GM12878 (cell line): ENCODE measurements around the gene MBNL1. TPM values are rescaled to one million over a fixed set of nuclear protein-coding genes. Genes with fewer than 3 reads are reported as not detected.

Experiments
- ATAC-seq: fragments of 200-7000 bp; cut with Tn5 transposase; 3 replicates; pipeline ENCODE4 v1.9.1; 2020; ENCODE audit warnings: mild to moderate bottlenecking, moderate library complexity
- BruUV-seq: library from RNA; stranded (reverse); fragments of 400-500 nt; replicated peaks from 2 replicates; lab custom pipeline; 2021; lab: Mats Ljungman, UMichigan
- CTCF ChIA-PET: fragments of 300-600 bp; sonication (Branson Sonifier 250); formaldehyde crosslinking; extraction: SDS; loops from one replicate; lab custom pipeline; 2021; ENCODE audit warnings: inconsistent platforms; lab: Yijun Ruan, JAX
- POLR2A ChIA-PET: fragments of 350-600 bp; formaldehyde crosslinking; extraction: SDS; loops from one replicate; lab custom pipeline; 2021; ENCODE audit warnings: inconsistent platforms; lab: Charles Lee
- RAD21 ChIA-PET: fragments of 300-600 bp; sonication (Branson Sonifier 250); formaldehyde crosslinking; loops from one replicate; lab custom pipeline; 2023; ENCODE audit warnings: antibody characterized with exemption; ENCODE audit not compliant: unreplicated experiment; lab: Charles Lee
- SMC1A ChIA-PET: fragments of 300-600 bp; sonication (Branson Sonifier 250); formaldehyde crosslinking; loops from one replicate; lab custom pipeline; 2023; ENCODE audit not compliant: unreplicated experiment, uncharacterized antibody; lab: Charles Lee
- DNase-seq: peaks from one replicate; pipeline ENCODE4 v3.0.0-alpha.2; 2011; ENCODE audit warnings: low read depth, low spot score
- FAIRE-seq: peaks from 3 replicates; lab custom pipeline; 2011; peaks lifted over from hg19 to GRCh38; lab: Jason Lieb, UNC
- H2AFZ ChIP-seq: 2 replicates; pipeline ENCODE4 v1.6.0; 2011; ENCODE audit warnings: low read depth, low read length, control low read depth; ENCODE audit not compliant: control insufficient read depth
- H3K27ac ChIP-seq: 2 replicates; pipeline ENCODE4 v1.5.1; 2011; ENCODE audit warnings: control low read depth; ENCODE audit not compliant: control insufficient read depth, insufficient read depth
- H3K27me3 ChIP-seq, 2 experiments: replicated peaks in 1 of 2; 2 replicates each; pipeline versions ENCODE4 v1.6.0 to v1.6.1; 2011; ENCODE audit warnings: low read length in 1 of 2; ENCODE audit not compliant: control insufficient read depth in 2 of 2, insufficient read depth in 2 of 2
- H3K36me3 ChIP-seq, 2 experiments: 2 replicates each; pipeline ENCODE4 v1.5.1; 2011; ENCODE audit warnings: low read length in 1 of 2; ENCODE audit not compliant: control insufficient read depth in 2 of 2, insufficient read depth in 2 of 2
- H3K4me1 ChIP-seq: 2 replicates; pipeline ENCODE4 v1.6.1; 2011; ENCODE audit warnings: mild to moderate bottlenecking, low read length, moderate library complexity, mixed read lengths; ENCODE audit not compliant: control insufficient read depth, insufficient read depth
- H3K4me2 ChIP-seq: 2 replicates; pipeline ENCODE4 v1.6.0; 2011; ENCODE audit warnings: control low read depth; ENCODE audit not compliant: control insufficient read depth, insufficient read depth
- H3K4me3 ChIP-seq: fragments of 200-600 bp; sonication (generic); 2 replicates; pipeline ENCODE4 v1.5.1; 2016
- H3K79me2 ChIP-seq: 2 replicates; pipeline ENCODE4 v1.6.0; 2011; ENCODE audit warnings: low read length; ENCODE audit not compliant: control insufficient read depth, insufficient read depth
- H3K9ac ChIP-seq: 2 replicates; pipeline ENCODE4 v1.8.0; 2011; ENCODE audit warnings: low read length, control low read depth, mixed read lengths; ENCODE audit not compliant: control insufficient read depth, insufficient read depth
- H3K9me3 ChIP-seq: replicated peaks from 3 replicates; pipeline ENCODE4 v1.5.1; 2011; ENCODE audit warnings: mild to moderate bottlenecking, low read length; ENCODE audit not compliant: control insufficient read depth, insufficient read depth
- H4K20me1 ChIP-seq: 2 replicates; pipeline ENCODE4 v1.6.0; 2011; ENCODE audit not compliant: control insufficient read depth, insufficient read depth
- ESRRA ChIP-seq: IDR thresholded peaks from 2 replicates; pipeline ENCODE4 v1.6.1; 2012; ENCODE audit warnings: mild to moderate bottlenecking, low read length, improper control_type of control experiment
- EZH2 ChIP-seq: IDR thresholded peaks from 2 replicates; pipeline ENCODE4 v1.6.1; 2012; ENCODE audit warnings: low read depth, mild to moderate bottlenecking, control low read depth, inconsistent platforms, low read length, borderline replicate concordance; ENCODE audit not compliant: control insufficient read depth
- HDAC6 ChIP-seq: fragments of 200-600 bp; sonication (generic); IDR thresholded peaks from one replicate; pipeline ENCODE4 v1.8.0; 2017; ENCODE audit warnings: antibody characterized with exemption; ENCODE audit not compliant: unreplicated experiment
- KLF5 ChIP-seq: fragments of 450-650 bp; IDR thresholded peaks from 2 replicates; pipeline ENCODE4 v1.6.1; 2014; ENCODE audit warnings: mild to moderate bottlenecking; ENCODE audit not compliant: partially characterized antibody
- NBN ChIP-seq: fragments of 450-650 bp; IDR thresholded peaks from 2 replicates; pipeline ENCODE4 v1.6.1; 2016
- SKIL ChIP-seq: fragments of 450-650 bp; IDR thresholded peaks from 2 replicates; pipeline ENCODE4 v1.6.1; 2017; ENCODE audit warnings: mild to moderate bottlenecking, low read depth, inconsistent platforms; ENCODE audit not compliant: poor library complexity, severe bottlenecking
- SMAD5 ChIP-seq: IDR thresholded peaks from 2 replicates; pipeline ENCODE4 v1.6.1; 2016; ENCODE audit warnings: antibody characterized with exemption, low read depth
- SPI1 ChIP-seq: IDR thresholded peaks from 2 replicates; pipeline ENCODE4 v1.6.1; 2011; ENCODE audit warnings: low read depth, mild to moderate bottlenecking, low read length, moderate library complexity, borderline replicate concordance; ENCODE audit not compliant: insufficient read depth
- ZZZ3 ChIP-seq: IDR thresholded peaks from 2 replicates; pipeline ENCODE4 v1.6.1; 2011; ENCODE audit warnings: low read depth; ENCODE audit not compliant: control insufficient read depth, insufficient read length
- WGBS: methylation state at CpG from one replicate; pipeline ENCODE4 v1.1.6; 2016; ENCODE audit warnings: low lambda C conversion rate; ENCODE audit not compliant: insufficient replicate concordance, insufficient coverage; ENCODE audit errors: missing lambda C conversion rate; 5-methylcytosine and 5-hydroxymethylcytosine counted together
- in situ Hi-C: fragments of 300-500 bp; cut with MboI; formaldehyde crosslinking; loops from 9 replicates; pipeline ENCODE4 v1.14.3; 2018; ENCODE audit warnings: mixed read lengths
- intact Hi-C: fragments of 100-400 bp; cut with micrococcal nuclease; formaldehyde crosslinking; loops from one replicate; pipeline ENCODE4 v1.14.2; 2022; ENCODE audit not compliant: unreplicated experiment
- polyA plus RNA-seq, 11 experiments: library from polyadenylated mRNA; depleted of rRNA in 4 of 11; unstranded in 6 of 11; stranded (reverse) in 5 of 11; fragments of >200 nt; fragmentation: Nextera tagmentation in 4 of 11; fragmentation: Illumina TruSeq in 1 of 11; extraction: Ambion mirVana in 4 of 11; extraction: Trizol in 1 of 11; gene quantifications; 1 replicate in 1 of 11; 2 replicates in 10 of 11; pipeline versions ENCODE4 v1.2.1 to v1.2.3, GENCODE V29; 2011 to 2016; ENCODE audit warnings: inconsistent platforms in 2 of 11, missing spikeins in 2 of 11, low read depth in 1 of 11
- total RNA-seq, 4 experiments: library from RNA; depleted of rRNA in 3 of 4; stranded (reverse); fragments of >200 nt in 3 of 4; fragmentation: Illumina TruSeq in 1 of 4; extraction: Trizol in 1 of 4; gene quantifications; 2 replicates each; pipeline versions ENCODE4 v1.2.1 to v1.2.3, GENCODE V29; 2013 to 2021
- TF ChIP-seq, protein P1 (sequence below): fragments of 150-350 bp; IDR thresholded peaks from 2 replicates; pipeline ENCODE4 v1.6.1; 2016; ENCODE audit warnings: low read depth, low read length

Gene MBNL1
- total and polyA plus RNA-seq, 10 of the 15 experiments (the other 5 are each of a cell fraction or from before 2014, with no cell fraction given): 59.6 to 337 (median 143) TPM

DNA sequence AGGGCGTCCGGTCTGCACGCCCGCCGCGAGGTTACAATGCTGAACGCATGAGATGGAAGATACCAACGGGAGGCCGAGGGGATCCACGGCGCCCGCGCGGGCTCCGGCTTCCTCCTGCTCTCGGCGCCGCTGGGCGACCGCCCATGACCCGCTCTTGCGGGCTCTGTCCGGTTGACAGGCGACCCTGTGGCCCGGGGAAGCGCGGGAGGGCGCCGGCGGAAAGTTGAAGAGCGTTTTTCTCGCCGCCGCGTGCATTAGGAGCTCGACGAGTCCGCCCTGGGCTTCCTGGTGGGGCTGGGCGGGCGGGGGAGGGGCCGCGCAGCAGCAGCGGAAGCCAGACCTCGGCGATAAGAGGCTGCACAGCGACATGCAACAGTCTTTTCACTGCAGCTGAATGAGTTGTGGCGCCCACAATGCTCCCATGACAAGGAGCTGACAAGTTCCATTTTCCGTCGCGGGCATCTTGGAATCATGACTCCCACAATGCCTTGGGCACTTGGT, at the start of gene MBNL1 (continued):
- TF ChIP-seq SMAD5: peak; percentile 81
- TF ChIP-seq KLF5: peak; percentile 97
- no peak for TF ChIP-seq SPI1
- TF ChIP-seq, protein P1, sequence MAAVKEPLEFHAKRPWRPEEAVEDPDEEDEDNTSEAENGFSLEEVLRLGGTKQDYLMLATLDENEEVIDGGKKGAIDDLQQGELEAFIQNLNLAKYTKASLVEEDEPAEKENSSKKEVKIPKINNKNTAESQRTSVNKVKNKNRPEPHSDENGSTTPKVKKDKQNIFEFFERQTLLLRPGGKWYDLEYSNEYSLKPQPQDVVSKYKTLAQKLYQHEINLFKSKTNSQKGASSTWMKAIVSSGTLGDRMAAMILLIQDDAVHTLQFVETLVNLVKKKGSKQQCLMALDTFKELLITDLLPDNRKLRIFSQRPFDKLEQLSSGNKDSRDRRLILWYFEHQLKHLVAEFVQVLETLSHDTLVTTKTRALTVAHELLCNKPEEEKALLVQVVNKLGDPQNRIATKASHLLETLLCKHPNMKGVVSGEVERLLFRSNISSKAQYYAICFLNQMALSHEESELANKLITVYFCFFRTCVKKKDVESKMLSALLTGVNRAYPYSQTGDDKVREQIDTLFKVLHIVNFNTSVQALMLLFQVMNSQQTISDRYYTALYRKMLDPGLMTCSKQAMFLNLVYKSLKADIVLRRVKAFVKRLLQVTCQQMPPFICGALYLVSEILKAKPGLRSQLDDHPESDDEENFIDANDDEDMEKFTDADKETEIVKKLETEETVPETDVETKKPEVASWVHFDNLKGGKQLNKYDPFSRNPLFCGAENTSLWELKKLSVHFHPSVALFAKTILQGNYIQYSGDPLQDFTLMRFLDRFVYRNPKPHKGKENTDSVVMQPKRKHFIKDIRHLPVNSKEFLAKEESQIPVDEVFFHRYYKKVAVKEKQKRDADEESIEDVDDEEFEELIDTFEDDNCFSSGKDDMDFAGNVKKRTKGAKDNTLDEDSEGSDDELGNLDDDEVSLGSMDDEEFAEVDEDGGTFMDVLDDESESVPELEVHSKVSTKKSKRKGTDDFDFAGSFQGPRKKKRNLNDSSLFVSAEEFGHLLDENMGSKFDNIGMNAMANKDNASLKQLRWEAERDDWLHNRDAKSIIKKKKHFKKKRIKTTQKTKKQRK: no peak
- TF ChIP-seq, all 136 proteins: peak for 33

DNA sequence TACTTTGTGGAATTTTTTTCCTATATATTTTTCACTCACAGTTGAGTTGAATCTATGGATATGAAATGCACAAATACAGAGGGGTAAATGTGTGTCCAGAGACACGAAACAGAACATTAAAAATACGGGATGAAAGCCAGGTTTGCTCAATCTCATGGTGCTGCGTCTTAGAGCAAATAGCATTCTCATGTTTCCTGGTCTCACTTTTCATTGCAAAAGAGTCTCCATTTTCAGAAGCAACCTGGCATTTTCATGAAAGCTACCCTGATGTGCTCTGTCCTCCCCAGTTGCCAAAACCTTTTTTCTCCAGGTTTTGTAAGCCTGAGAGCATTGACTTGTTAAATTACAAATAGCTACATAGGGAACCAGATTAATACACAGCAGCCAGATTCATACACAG, 49.5 kb upstream of the MBNL1 start:
- H3K27ac ChIP-seq: no peak overlapping the region
- no peaks in the 10 kb centered on the region for H4K20me1 ChIP-seq
- H3K27me3 ChIP-seq: no peaks in the 10 kb centered on the region
- in situ Hi-C loops (no loop called here), intact Hi-C loops (no loop called here)
- ChIA-PET RAD21 (interaction anchor here (1.5 to 2.1 kb wide), 3 partner anchors 15 to 225 kb away, joined by 5 to 7 read pairs (median 5); no protein-coding TSS in a partner anchor), SMC1A (interaction anchor here (0.9 to 1.9 kb wide), 8 partner anchors 11 to 95 kb away, joined by 3 to 9 read pairs (median 3); no protein-coding TSS in a partner anchor), CTCF (interaction anchor here (0.8 to 2.3 kb wide), 3 partner anchors 9 to 224 kb away, joined by 3 to 8 read pairs (median 5); no protein-coding TSS in a partner anchor), POLR2A (no interaction called here)
- TF ChIP-seq HDAC6 (no peak), EZH2 (no peak), ESRRA (no peak), ZZZ3 (no peak), NBN (no peak), SKIL (no peak)
- H3K4me2 ChIP-seq: no peak overlapping the region
- FAIRE-seq (no peak), DNase-seq (no peak), ATAC-seq (no peak)
- H3K36me3 ChIP-seq: no peaks in the 10 kb centered on the region
- H2AFZ ChIP-seq: no peak overlapping the region; the same call in 1 of the 2 replicates
- no peak overlapping the region for H3K9ac ChIP-seq
- WGBS: 89% methylated on average over 3 of the region's 3 CpGs
- H3K9me3 ChIP-seq: no peaks in the 10 kb centered on the region
- no peaks in the 10 kb centered on the region for H3K79me2 ChIP-seq
- no peak overlapping the region for H3K4me3 ChIP-seq
- H3K4me1 ChIP-seq: no peaks in the 10 kb centered on the region
- no TSS peak for BruUV-seq
